ENCODE data around the gene KCNA2.
A peak's percentile ranks its signal among the peaks of the same experiment; 100 is the strongest.

The KCNA2 gene

DNA sequence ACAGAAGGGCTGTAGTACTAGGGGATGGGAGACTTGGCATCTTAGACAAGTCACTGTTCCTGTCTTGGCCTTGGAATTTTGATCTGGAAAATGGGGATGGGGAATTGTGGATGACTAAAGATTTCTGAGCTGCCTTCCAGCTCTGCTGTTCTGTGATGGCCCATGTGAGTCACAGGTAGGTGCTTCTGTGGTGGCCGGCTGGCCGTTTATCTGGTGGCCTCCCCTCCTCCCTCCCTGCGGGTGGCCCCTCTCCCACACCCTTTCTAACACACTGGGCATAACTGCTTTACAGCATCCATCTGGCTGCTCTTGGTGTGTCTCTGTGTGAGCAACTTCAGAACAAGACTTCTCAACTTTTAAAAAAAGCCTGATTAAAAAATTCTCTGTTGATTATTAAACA lies 35.9 kb downstream of the KCNA2 start:
- no peak for TF ChIP-seq JUND (IDR thresholded peaks at IDR 0.05; ENCODE audit: low read depth)
- DNase-seq (ENCODE audit: low read depth in 1 of 2, low spot score in 1 of 2): no peak
- in situ Hi-C loops (cut with HindIII; ENCODE audit: low pct_unique_long_range_greater_than_20kb, low sequenced_read_pairs): no loop called here

DNA sequence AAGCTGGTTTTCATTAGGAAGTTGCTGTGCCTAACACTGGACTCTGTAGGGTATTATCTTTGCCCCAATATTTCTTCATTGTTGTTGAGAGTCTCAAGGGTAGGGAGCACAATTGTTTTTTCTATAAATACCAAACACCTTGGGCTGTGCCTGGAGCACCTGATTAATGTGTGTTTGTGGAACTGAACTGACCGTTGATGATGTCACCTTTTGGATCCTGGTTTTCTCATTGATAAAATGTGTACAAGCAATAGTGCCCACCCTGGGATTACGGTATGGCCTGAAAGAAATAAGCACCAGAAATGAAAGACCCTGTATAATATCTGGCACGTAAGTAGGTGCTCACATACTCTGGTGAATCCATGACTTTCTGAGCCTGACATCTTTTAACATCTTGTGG lies 39.3 kb downstream of the KCNA2 start:
- in situ Hi-C loops (cut with HindIII; ENCODE audit: low pct_unique_long_range_greater_than_20kb, low sequenced_read_pairs): no loop called here
- DNase-seq (ENCODE audit: low read depth in 1 of 2, low spot score in 1 of 2): no peak
- TF ChIP-seq JUND (IDR thresholded peaks at IDR 0.05; ENCODE audit: low read depth): no peak

DNA sequence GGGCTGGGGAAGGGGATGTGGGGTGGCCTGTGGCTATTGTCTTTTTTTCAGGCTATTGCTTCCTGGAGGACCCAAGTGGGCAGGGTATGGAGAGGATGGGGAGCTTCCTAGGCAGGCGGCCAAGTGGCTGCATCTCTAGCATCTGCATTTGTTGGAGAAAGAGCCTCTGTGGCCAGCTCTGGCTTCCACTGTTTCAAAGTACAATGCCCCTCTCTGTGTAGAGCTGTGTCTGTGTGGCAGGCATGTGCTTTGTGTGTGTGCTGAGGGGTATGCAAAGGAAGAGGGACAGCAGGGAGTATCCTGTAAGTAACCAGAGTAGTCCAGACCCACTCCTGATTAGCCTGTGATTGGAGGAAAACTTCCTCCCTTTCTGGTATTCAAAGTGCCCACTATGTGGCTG lies 40.6 kb downstream of the KCNA2 start:
- TF ChIP-seq JUND (IDR thresholded peaks at IDR 0.05; ENCODE audit: low read depth): no peak
- no peak for DNase-seq (ENCODE audit: low read depth in 1 of 2, low spot score in 1 of 2)
- in situ Hi-C loops (cut with HindIII; ENCODE audit: low pct_unique_long_range_greater_than_20kb, low sequenced_read_pairs): no loop called here

DNA sequence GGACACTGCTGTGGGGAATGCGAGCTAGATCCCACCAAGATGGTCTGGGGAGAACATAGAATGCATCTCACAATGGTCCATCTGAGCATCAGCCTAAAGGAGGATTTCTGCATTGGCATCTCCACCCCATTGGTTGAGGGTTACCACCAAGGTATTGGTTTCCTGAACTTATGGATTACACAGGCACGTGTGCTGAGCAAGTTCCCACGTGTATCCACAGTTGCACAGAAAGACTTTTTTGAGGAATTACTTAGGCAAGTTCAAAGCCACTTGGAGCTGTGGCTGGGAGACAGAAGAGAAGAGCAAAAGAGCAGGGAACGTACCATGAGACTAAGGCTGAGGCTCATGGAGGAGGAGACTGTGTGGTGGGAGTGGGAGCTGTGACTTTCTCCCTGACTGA lies 43.1 kb downstream of the KCNA2 start:
- in situ Hi-C loops (cut with HindIII; ENCODE audit: low pct_unique_long_range_greater_than_20kb, low sequenced_read_pairs): no loop called here
- no peak for DNase-seq (ENCODE audit: low read depth in 1 of 2, low spot score in 1 of 2)
- no peak for TF ChIP-seq JUND (IDR thresholded peaks at IDR 0.05; ENCODE audit: low read depth)

DNA sequence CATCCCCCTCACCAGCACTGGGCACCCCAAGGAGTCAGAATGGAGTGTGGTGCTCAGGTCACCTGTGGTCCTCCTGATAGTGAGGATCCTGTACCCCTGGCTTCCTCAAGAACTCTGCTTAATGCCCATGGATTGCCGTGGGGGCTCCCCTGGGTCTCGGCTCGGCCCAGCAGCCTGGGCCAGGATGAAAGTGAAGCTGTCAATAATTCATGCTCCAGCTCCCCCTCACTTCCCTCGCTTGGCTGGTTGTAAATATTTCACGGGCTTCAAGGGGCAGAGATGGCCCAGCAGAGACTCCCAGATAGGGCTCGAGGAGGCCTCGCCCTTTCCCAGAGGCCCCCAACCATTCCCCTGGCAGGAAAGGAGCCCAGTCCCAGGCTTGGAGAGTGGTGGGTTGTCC lies 44.6 kb downstream of the KCNA2 start:
- DNase-seq (ENCODE audit: low read depth in 1 of 2, low spot score in 1 of 2): no peak
- no peak for TF ChIP-seq JUND (IDR thresholded peaks at IDR 0.05; ENCODE audit: low read depth)
- in situ Hi-C loops (cut with HindIII; ENCODE audit: low pct_unique_long_range_greater_than_20kb, low sequenced_read_pairs): no loop called here

DNA sequence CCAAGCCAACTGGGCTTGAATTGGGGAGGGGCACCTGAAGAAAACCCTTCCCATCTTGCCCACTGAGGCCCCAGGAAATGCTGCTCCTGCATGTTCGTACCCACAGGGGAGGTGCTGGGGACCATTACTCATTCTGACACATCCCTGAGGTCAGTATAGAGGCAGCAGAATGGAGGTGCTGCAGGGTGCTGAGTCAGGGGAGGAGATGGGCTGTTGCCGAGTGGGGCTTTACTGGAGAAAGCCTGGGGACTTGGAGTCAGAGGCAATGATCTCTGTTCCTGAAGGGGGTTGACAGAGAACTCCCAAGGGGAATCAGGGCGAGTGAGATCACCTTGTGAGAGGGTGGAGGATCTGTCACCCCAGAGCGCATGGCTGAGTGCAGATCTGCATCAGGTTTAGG lies 47.0 kb downstream of the KCNA2 start:
- TF ChIP-seq JUND (IDR thresholded peaks at IDR 0.05; ENCODE audit: low read depth): no peak
- in situ Hi-C loops (cut with HindIII; ENCODE audit: low pct_unique_long_range_greater_than_20kb, low sequenced_read_pairs): no loop called here
- DNase-seq (ENCODE audit: low read depth in 1 of 2, low spot score in 1 of 2): no peak

DNA sequence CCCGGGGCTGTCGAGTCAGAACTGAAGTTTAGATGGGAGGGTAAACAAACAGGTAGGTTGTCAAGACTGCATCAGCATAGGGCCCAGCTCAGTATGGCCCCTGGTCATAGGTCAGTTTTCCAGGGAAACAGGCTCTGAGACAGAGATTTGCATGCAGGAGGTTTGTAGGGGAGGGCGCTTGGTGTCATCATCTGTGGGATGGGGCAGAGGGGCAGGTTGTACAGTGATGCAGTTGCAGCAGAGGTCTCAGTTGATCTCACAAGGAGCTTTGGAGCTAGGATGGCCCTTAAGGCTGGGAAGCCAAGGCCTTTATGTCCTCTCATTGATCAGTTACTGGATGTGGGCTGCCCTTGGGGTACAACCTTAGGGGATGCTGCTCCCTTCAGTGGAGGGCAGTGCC lies 48.7 kb downstream of the KCNA2 start:
- no peak for TF ChIP-seq JUND (IDR thresholded peaks at IDR 0.05; ENCODE audit: low read depth)
- in situ Hi-C loops (cut with HindIII; ENCODE audit: low pct_unique_long_range_greater_than_20kb, low sequenced_read_pairs): no loop called here
- no peak for DNase-seq (ENCODE audit: low read depth in 1 of 2, low spot score in 1 of 2)

DNA sequence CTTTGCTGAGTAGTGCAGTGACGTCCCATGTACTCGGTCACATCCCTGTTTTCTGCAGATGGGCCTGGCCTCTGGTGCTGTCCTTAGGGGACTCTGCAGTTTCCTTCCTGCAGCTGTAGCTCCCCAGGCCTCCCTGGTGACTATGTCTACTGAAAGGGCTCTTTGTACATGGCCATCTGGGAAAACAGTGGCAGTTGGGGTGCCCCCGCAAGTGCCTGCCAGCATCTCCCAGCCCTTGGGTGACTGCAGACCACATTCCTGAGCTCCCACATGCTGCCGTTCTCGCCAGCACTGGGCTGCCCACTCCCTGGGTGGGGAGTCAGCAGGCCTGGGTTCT lies 49.7 kb downstream of the KCNA2 start:
- in situ Hi-C loops (cut with HindIII; ENCODE audit: low pct_unique_long_range_greater_than_20kb, low sequenced_read_pairs): no loop called here
- no peak for DNase-seq (ENCODE audit: low read depth in 1 of 2, low spot score in 1 of 2)
- no peak for TF ChIP-seq JUND (IDR thresholded peaks at IDR 0.05; ENCODE audit: low read depth)

DNA sequence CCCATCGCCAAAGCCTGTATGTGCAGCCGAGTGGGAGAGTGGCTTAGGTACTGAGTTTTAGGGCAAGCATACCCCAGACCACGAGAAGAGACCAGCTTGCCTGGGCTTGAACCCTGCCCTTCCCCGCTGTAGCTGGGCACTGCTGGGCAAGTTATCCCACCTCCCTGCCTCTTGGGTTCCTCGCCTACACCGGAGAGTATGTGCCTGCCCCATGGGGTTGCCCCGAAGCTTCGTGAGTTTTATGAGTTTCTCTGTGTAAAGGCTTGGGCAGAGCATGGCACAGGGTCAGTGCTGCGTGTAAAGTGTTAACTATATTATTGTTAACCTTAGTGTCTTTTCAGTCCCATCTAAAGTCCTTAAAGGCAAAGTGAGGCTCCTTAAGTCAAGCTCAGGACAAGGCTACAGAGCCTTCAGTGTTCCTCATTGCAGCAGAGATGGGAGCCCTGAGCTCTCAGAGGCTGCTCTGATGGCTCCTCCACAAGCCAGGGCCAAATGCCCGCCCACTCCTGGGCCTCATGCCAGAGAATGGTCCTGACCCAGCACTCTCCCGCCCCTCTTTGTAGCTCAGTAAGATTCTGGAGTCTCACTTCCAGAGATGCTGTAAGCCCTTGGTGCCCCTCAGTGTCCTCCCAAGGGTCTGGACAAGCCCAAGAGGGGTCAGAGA lies 50.2 kb downstream of the KCNA2 start:
- no peak for DNase-seq (ENCODE audit: low read depth in 1 of 2, low spot score in 1 of 2)
- TF ChIP-seq JUND (IDR thresholded peaks at IDR 0.05; ENCODE audit: low read depth): no peak
- in situ Hi-C loops (cut with HindIII; ENCODE audit: low pct_unique_long_range_greater_than_20kb, low sequenced_read_pairs): no loop called here

DNA sequence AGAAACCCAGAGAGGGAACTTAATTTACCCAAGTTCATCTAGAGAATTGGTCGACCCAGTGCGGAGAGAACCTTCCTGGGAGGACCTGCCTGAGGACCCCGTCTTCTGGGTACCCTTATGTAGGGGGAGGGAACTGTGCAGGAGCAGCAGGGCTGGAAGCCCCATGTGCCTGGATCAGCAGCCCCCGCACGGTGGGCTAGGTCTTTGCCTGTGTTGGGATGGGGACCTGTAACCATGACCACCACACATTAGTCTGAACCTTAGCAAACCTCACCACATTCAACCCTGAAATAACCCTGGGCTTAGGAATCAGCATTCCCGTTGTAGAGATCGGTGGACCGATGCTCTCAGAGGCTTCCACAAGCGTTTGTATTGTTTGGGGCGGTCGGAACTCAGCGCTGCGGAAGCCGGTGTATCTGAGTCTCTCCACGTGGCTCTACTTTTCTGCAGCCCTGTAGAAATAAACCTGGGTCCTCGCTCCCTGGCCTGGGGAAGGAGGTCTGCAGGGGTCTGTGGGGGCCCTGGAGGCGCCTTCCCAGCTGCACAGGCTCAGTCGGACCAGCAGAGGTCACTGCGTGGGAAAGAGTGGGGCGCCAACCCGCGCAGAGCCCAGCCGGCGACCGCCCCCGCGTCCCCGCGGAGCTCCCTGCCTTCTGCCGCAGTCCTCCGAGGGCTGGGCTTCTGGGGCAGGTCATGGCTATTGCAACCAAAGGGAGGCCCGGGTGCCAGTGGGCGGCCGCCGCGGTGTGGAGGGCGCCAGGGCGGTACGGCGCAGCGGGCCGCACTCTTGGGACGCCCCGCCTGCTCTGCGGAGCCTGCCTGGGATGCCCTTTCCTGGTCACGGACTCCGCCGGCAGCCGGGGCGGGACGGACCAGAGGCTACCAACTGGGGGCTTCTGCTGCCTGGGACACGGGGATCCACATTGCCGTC lies 51.0 kb downstream of the KCNA2 start:
- TF ChIP-seq JUND (IDR thresholded peaks at IDR 0.05; ENCODE audit: low read depth): no peak
- DNase-seq (ENCODE audit: low read depth in 1 of 2, low spot score in 1 of 2): no peak
- in situ Hi-C loops (cut with HindIII; ENCODE audit: low pct_unique_long_range_greater_than_20kb, low sequenced_read_pairs): no loop called here

DNA sequence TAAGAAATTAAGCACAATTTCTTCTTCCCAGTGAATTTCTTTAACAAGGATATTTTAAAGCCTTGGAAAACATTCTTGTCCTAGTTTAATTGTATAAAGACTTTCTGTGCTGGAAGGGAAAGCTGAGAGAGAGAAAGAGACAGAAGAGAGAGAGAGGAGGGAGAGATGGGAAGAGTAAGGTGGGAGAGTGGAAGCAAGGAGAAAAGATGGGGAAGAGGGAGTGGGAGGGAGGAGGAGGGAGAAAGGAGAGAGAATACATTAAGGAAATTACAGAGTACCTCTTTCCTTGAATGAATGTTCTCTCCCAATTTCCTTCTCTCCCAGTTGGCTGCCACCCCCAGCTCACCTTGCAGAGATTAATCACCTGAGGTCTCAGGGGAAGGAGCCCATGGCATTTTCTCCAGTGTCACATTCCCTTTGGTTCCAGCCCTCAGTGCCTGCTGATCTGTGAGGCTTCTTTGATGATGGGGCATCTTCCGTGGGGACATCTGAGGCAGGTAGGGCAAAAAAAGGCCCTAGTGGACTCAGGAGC lies 54.8 kb downstream of the KCNA2 start:
- in situ Hi-C loops (cut with HindIII; ENCODE audit: low pct_unique_long_range_greater_than_20kb, low sequenced_read_pairs): no loop called here
- TF ChIP-seq JUND (IDR thresholded peaks at IDR 0.05; ENCODE audit: low read depth): no peak
- DNase-seq (ENCODE audit: low read depth in 1 of 2, low spot score in 1 of 2): no peak

DNA sequence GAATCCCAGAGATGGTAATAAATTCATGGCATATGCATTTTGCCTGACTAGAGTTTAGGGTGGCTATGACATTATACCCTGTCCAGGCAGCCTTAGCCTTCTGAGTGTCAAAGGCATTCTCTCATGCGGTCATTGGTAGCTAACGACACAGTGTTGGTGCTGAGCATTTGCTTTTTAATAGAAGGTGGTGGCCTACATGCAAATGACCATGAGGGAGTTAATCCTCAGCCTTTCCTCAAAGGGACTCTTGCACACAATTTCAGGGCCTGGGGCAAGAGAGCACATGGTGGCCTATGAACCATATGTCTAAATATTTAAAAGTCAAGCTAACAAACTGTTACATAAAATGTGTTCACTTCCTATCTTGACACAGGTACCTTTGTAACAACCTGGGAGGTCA lies 56.3 kb downstream of the KCNA2 start:
- DNase-seq (ENCODE audit: low read depth in 1 of 2, low spot score in 1 of 2): no peak
- TF ChIP-seq JUND (IDR thresholded peaks at IDR 0.05; ENCODE audit: low read depth): no peak
- in situ Hi-C loops (cut with HindIII; ENCODE audit: low pct_unique_long_range_greater_than_20kb, low sequenced_read_pairs): no loop called here

DNA sequence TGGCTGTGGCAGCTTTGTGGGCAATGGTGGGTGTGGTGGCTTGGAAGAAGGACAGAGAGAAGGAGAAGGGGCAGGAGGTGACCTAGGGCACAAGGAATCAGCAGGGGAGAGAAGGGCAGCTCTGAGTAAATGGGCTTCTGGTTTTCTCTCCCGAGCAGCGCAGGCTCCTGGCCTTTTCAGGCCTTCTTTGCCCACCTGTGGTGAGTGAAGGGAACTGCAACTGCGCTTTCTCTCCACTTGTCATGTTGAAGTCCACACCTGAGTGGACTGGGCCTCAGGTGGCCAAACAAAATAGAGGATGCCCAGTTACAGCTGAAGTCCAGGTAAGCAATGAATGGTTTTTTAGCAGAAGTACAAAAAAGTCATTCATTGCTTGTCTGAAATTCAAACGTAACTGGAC lies 57.8 kb downstream of the KCNA2 start:
- no peak for TF ChIP-seq JUND (IDR thresholded peaks at IDR 0.05; ENCODE audit: low read depth)
- in situ Hi-C loops (cut with HindIII; ENCODE audit: low pct_unique_long_range_greater_than_20kb, low sequenced_read_pairs): no loop called here

More for the DNA sequence above, 57.8 kb downstream of the KCNA2 start:
- peak; percentile 43 to 60 for DNase-seq (ENCODE audit: low read depth in 1 of 2, low spot score in 1 of 2)
